T follicular helper cell (primary cell): Measurements from ENCODE around the gene DTX3L.

ENCODE experiments used
- DNase-seq: peaks from one replicate; pipeline ENCODE4 v3.0.0-alpha.2; 2020; ENCODE audit warnings: low read depth
- total RNA-seq, 2 experiments: gene quantifications; one replicate each; lab custom pipeline; 2026; lab: John Stamatoyannopoulos, UW

The DTX3L gene
- total RNA-seq = 137 to 153 reads per million in 2 experiments

- peak; percentile 72 for DNase-seq
These were observed at the start of gene DTX3L, which contains the start of gene PARP9 for GRCh38 chr3:122564155-122564912. Gene DTX3L, plus strand, starts transcription at chr3:122564338. Its CDS starts 89 bp downstream, at chr3:122564427. Gene PARP9, minus strand, starts transcription at chr3:122564300. Its CDS starts 4,680 bp downstream, at chr3:122559620.

GRCh38 chr3:122515020-122515468 is 49.1 kb upstream of the DTX3L start:
- no peak for DNase-seq

GRCh38 chr3:122515870-122516269 is 48.3 kb upstream of the DTX3L start:
- DNase-seq = no peak

- no peak for DNase-seq
These were observed 47.2 kb upstream of the DTX3L start for GRCh38 chr3:122516846-122517360.

GRCh38 chr3:122519693-122520092 is 44.4 kb upstream of the DTX3L start:
- no peak for DNase-seq

GRCh38 chr3:122520861-122521260 is 43.3 kb upstream of the DTX3L start:
- DNase-seq = no peak

- DNase-seq = no peak
These were observed 40.8 kb upstream of the DTX3L start for GRCh38 chr3:122523317-122523716.

- no peak for DNase-seq
These were observed 34.0 kb upstream of the DTX3L start for GRCh38 chr3:122530164-122530563.

GRCh38 chr3:122533480-122533879 is 30.7 kb upstream of the DTX3L start:
- no peak for DNase-seq

GRCh38 chr3:122533931-122534334 is 30.2 kb upstream of the DTX3L start:
- DNase-seq = no peak

GRCh38 chr3:122535964-122536631 is 28.0 kb upstream of the DTX3L start:
- DNase-seq = no peak

- no peak for DNase-seq
These were observed 27.5 kb upstream of the DTX3L start for GRCh38 chr3:122536632-122537001.

GRCh38 chr3:122538956-122539490 is 25.1 kb upstream of the DTX3L start:
- no peak for DNase-seq

- no peak for DNase-seq
These were observed 18.0 kb upstream of the DTX3L start for GRCh38 chr3:122546151-122546550.

- no peak for DNase-seq
These were observed 16.1 kb upstream of the DTX3L start for GRCh38 chr3:122548076-122548475.

- no peak for DNase-seq
These were observed 15.5 kb upstream of the DTX3L start for GRCh38 chr3:122548619-122549018.

GRCh38 chr3:122553171-122553570 is 11.0 kb upstream of the DTX3L start:
- no peak for DNase-seq

GRCh38 chr3:122555275-122556071 is 8.7 kb upstream of the DTX3L start:
- DNase-seq = no peak

GRCh38 chr3:122557356-122557755 is 6.8 kb upstream of the DTX3L start:
- no peak for DNase-seq

- DNase-seq = no peak
These were observed 5.5 kb upstream of the DTX3L start for GRCh38 chr3:122558605-122559004.

- DNase-seq = no peak
These were observed 4.2 kb upstream of the DTX3L start for GRCh38 chr3:122559906-122560305.

GRCh38 chr3:122560680-122561079 is 3.5 kb upstream of the DTX3L start:
- DNase-seq = peak; percentile 45
